ENCODE data around the gene C3. TPM values are rescaled to one million over a fixed set of nuclear protein-coding genes. Genes with fewer than 3 reads are reported as not detected.

C3 gene
- total and polyA plus RNA-seq, 2 donors from 2014 or later: 452 to 3,831 TPM

DNA sequence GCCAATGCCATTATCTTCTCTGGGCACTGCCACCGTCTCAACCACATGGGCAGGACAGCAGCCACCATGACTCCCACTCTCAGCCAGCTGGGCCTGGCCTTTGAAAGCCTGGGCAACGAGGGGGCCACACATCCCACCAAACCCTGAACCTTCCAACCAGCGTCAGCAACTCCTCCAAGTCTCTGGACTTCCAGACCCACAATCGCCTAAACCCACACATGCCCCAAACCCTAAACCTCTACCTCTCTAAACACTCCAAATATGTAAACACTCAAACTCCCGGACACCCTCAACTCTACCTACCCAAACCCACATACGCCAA is 949 bp downstream of the C3 start:
- Histone ChIP-seq H3K36me3 (ENCODE audit: control insufficient read depth in 2 of 3, insufficient read depth in 3 of 3, low read length in 3 of 3) (no peaks in the 10 kb centered on the region), H3K4me1 (ENCODE audit: control insufficient read depth in 2 of 3, insufficient read depth in 2 of 3, low read depth in 1 of 3, low read length in 3 of 3) (peaks cover 0 to 2% (median 0%) of the 10 kb centered on the region in 3 donors), H3K9ac (ENCODE audit: low read length in 3 of 3) (no peak overlapping the region), H3K27me3 (ENCODE audit: control insufficient read depth, insufficient read depth, low read length) (no peaks in the 10 kb centered on the region), H3K9me3 (ENCODE audit: control insufficient read depth in 2 of 3, insufficient read depth in 1 of 3, low read length in 3 of 3) (no peaks in the 10 kb centered on the region), H3K4me3 (ENCODE audit: low read length in 3 of 3) (no peak overlapping the region), H3K27ac (ENCODE audit: low read depth in 2 of 2, low read length in 2 of 2) (no peak overlapping the region)
- DNase-seq (no peak), FAIRE-seq (no peak)
- no peak for TF ChIP-seq CTCF (IDR thresholded peaks at IDR 0.05; ENCODE audit: borderline replicate concordance, extremely low read depth, insufficient read depth)
- intact Hi-C loops (cut with DNase I): no loop called here

DNA sequence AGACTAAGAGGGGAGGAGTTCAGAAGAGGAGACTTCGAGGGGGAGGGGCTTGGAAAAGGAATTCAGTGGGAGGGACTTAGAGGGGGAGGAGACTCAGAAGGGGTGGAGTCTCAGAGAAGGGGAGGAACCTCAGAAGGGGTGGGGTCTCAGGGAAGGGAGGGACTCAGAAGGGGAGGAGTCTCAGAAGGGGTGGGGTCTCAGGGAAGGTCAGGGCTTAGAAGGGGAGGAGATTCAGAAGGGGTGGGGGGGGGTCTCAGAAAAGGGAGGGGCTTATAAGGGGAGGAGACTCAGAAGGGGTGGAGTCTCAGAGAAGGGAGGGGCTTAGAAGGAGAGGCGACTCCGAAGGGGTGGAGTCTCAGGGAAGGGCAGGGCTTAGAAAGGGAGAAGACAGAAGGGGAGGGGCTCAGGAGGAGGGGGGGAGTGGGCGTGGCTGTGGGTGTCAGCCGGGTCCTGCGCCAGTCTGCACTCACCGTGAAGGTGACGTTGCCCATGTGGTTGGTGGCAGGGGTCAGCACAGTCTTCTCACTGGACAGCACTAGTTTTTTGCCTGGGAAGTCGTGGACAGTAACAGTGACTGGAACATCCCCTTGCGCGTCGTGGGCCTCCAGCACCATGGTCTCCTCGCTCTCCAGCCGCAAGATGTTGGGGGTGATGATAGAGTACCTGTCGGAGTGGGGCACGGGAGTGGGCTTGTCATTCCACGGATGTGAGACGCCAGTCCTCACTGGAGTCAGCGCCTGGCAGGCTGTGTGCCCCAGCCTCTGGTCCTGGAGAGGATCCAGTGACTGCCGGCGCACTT is 1.5 kb downstream of the C3 start:
- FAIRE-seq (no peak), DNase-seq (peak in 1 of 5 donors; percentile 73)
- no peak for TF ChIP-seq CTCF (IDR thresholded peaks at IDR 0.05; ENCODE audit: borderline replicate concordance, extremely low read depth, insufficient read depth)
- Histone ChIP-seq H3K9me3 (ENCODE audit: control insufficient read depth in 2 of 3, insufficient read depth in 1 of 3, low read length in 3 of 3) (no peaks in the 10 kb centered on the region), H3K9ac (ENCODE audit: low read length in 3 of 3) (no peak overlapping the region), H3K4me1 (ENCODE audit: control insufficient read depth in 2 of 3, insufficient read depth in 2 of 3, low read depth in 1 of 3, low read length in 3 of 3) (peaks cover 0 to 2% (median 0%) of the 10 kb centered on the region in 3 donors), H3K27ac (ENCODE audit: low read depth in 2 of 2, low read length in 2 of 2) (no peak overlapping the region), H3K27me3 (ENCODE audit: control insufficient read depth, insufficient read depth, low read length) (no peaks in the 10 kb centered on the region), H3K36me3 (ENCODE audit: control insufficient read depth in 2 of 3, insufficient read depth in 3 of 3, low read length in 3 of 3) (no peaks in the 10 kb centered on the region), H3K4me3 (ENCODE audit: low read length in 3 of 3) (no peak overlapping the region)
- intact Hi-C loops (cut with DNase I): no loop called here

DNA sequence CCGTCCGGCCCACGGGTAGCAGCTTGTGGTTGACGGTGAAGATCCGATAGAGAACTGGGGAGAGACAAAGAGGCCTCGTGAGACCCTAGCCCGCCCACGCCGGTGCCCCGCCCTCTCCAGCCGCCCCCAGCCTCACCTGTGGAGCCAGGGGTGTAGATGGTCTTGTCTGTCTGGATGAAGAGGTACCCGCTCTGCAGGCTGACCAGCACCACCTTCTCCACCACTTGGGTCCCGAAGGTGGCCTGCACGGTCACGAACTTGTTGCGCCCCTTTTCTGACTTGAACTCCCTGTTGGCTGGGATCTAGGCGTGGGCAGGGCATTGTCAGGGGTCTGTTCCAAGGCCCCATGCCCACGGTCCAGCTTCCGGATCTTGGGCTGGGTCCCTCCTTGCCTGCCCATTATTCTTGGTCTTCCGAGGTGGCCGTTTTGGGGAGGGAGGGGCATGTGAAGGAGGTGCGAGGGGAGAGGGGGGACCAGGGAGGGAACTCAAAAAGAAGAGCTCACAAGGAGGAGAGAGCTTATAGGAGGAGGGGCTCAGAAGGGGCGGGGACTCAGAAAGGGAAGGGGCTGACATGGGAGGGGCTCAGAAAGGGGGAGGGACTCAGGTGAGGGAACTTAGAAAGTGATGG is 2.2 kb downstream of the C3 start:
- Histone ChIP-seq H3K4me3 (ENCODE audit: low read length in 3 of 3) (no peak overlapping the region), H3K27ac (ENCODE audit: low read depth in 2 of 2, low read length in 2 of 2) (no peak overlapping the region), H3K4me1 (ENCODE audit: control insufficient read depth in 2 of 3, insufficient read depth in 2 of 3, low read depth in 1 of 3, low read length in 3 of 3) (peaks cover 0 to under 1% (median 0%) of the 10 kb centered on the region in 3 donors), H3K27me3 (ENCODE audit: control insufficient read depth, insufficient read depth, low read length) (no peaks in the 10 kb centered on the region), H3K9me3 (ENCODE audit: control insufficient read depth in 2 of 3, insufficient read depth in 1 of 3, low read length in 3 of 3) (no peaks in the 10 kb centered on the region), H3K9ac (ENCODE audit: low read length in 3 of 3) (no peak overlapping the region), H3K36me3 (ENCODE audit: control insufficient read depth in 2 of 3, insufficient read depth in 3 of 3, low read length in 3 of 3) (no peaks in the 10 kb centered on the region)
- DNase-seq (peak in 1 of 5 donors; percentile 64), FAIRE-seq (no peak)
- intact Hi-C loops (cut with DNase I): no loop called here
- no peak for TF ChIP-seq CTCF (IDR thresholded peaks at IDR 0.05; ENCODE audit: borderline replicate concordance, extremely low read depth, insufficient read depth)

All from kidney (tissue), 14 donors.